ENCODE data around the gene PI3.
A peak's percentile ranks its signal among the peaks of the same experiment; 100 is the strongest.
"Not testable (repeated sequence)": the region's sequence is repeated elsewhere in the genome, so short reads cannot be mapped to it uniquely, and the experiment has no call there.

Gene PI3

GRCh38 chr20:45174434-45175364, at the start of gene PI3:
TSS of gene PI3 (plus strand) at chr20:45174902. CDS start at chr20:45174923, 21 bp downstream.
- DNase-seq (ENCODE audit: low read depth): no peak
- H3K4me3 ChIP-seq (ENCODE audit: low read depth, low read length): no peak within 1 kb of the TSS
- TF ChIP-seq CTCF (IDR thresholded peaks at IDR 0.05; ENCODE audit: control insufficient read depth, extremely low read depth, insufficient read depth): no peak

- no peak for DNase-seq (ENCODE audit: low read depth)
- no peak for TF ChIP-seq CTCF (IDR thresholded peaks at IDR 0.05; ENCODE audit: control insufficient read depth, extremely low read depth, insufficient read depth)
- no peak overlapping the region for H3K4me3 ChIP-seq (ENCODE audit: low read depth, low read length)
These were observed 46.6 kb upstream of the PI3 start for GRCh38 chr20:45128099-45128498.

GRCh38 chr20:45136911-45137310, 37.8 kb upstream of the PI3 start:
- H3K4me3 ChIP-seq (ENCODE audit: low read depth, low read length): no peak overlapping the region
- DNase-seq (ENCODE audit: low read depth): no peak
- TF ChIP-seq CTCF (IDR thresholded peaks at IDR 0.05; ENCODE audit: control insufficient read depth, extremely low read depth, insufficient read depth): no peak

- no peak overlapping the region for H3K4me3 ChIP-seq (ENCODE audit: low read depth, low read length)
- peak; percentile 75 for TF ChIP-seq CTCF (IDR thresholded peaks at IDR 0.05; ENCODE audit: control insufficient read depth, extremely low read depth, insufficient read depth)
- DNase-seq (ENCODE audit: low read depth): no peak
These were observed 36.0 kb upstream of the PI3 start for GRCh38 chr20:45138561-45139300.

GRCh38 chr20:45139733-45140375, 34.8 kb upstream of the PI3 start:
- DNase-seq (ENCODE audit: low read depth); H3K4me3 ChIP-seq (ENCODE audit: low read depth, low read length): not testable (repeated sequence)

GRCh38 chr20:45140836-45141235, 33.9 kb upstream of the PI3 start:
- no peak for TF ChIP-seq CTCF (IDR thresholded peaks at IDR 0.05; ENCODE audit: control insufficient read depth, extremely low read depth, insufficient read depth)
- H3K4me3 ChIP-seq (ENCODE audit: low read depth, low read length): no peak overlapping the region
- DNase-seq (ENCODE audit: low read depth): no peak

- no peak overlapping the region for H3K4me3 ChIP-seq (ENCODE audit: low read depth, low read length)
- no peak for DNase-seq (ENCODE audit: low read depth)
- TF ChIP-seq CTCF (IDR thresholded peaks at IDR 0.05; ENCODE audit: control insufficient read depth, extremely low read depth, insufficient read depth): no peak
These were observed 25.6 kb upstream of the PI3 start for GRCh38 chr20:45149062-45149461.

Data from LNCaP clone FGC (cell line).